Fibroblast of skin of left biceps (primary cell): Measurements from ENCODE around the gene RINT1.
"Not testable (repeated sequence)": the region's sequence is repeated elsewhere in the genome, so short reads cannot be mapped to it uniquely, and the experiment has no call there.

Experiments
- DNase-seq, 2 experiments: peaks; one replicate each; pipeline ENCODE4 v3.0.0-alpha.2; 2013; ENCODE audit warnings: low read depth in 2 of 2

The RINT1 gene

DNA sequence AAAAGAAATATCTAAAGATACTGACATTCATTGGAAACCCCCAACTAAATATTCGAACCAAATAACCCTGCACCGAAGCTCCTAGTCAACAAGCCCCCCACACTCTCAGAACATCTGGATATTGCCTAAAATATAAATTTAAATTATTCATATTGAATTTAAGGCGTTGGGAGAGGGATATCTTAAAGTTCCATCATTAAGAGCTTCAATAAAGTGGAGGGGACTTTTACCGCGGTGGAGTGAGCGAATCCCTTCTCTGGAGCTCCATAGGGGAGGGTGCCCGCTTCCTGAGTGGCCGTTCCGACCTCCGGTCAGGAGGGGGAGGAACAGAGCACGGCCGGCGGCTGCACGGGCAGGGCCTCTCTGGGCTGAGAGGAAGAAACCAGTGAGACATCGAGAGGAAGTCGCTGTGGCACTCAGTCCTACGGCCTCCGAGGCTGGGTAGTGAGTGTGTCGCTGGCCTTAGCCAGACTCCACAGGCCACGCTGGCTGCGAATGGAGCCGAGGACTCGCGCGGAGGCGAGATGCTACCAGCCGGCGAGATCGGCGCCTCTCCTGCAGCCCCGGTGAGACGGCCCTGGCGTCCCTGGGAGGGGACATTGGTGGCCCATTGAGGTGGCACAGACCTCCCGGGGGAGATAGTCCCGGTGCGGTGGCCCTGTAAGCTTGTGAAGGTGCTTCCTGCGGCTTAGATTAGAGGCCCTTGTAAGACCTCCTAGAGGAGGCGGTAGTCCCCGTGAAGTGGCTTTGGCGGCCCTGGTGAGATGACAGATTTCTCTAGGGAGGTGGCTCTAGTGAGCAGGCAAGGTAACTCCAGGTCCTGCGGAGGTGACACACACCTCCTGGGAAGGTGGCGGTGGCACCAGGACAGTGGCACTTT is at the start of gene RINT1:
Gene RINT1, plus strand, starts transcription at position 410 of the 880 bp plus-strand sequence. Its CDS starts 115 bp downstream, at position 525.
- DNase-seq = peak; percentile 62 to 73

DNA sequence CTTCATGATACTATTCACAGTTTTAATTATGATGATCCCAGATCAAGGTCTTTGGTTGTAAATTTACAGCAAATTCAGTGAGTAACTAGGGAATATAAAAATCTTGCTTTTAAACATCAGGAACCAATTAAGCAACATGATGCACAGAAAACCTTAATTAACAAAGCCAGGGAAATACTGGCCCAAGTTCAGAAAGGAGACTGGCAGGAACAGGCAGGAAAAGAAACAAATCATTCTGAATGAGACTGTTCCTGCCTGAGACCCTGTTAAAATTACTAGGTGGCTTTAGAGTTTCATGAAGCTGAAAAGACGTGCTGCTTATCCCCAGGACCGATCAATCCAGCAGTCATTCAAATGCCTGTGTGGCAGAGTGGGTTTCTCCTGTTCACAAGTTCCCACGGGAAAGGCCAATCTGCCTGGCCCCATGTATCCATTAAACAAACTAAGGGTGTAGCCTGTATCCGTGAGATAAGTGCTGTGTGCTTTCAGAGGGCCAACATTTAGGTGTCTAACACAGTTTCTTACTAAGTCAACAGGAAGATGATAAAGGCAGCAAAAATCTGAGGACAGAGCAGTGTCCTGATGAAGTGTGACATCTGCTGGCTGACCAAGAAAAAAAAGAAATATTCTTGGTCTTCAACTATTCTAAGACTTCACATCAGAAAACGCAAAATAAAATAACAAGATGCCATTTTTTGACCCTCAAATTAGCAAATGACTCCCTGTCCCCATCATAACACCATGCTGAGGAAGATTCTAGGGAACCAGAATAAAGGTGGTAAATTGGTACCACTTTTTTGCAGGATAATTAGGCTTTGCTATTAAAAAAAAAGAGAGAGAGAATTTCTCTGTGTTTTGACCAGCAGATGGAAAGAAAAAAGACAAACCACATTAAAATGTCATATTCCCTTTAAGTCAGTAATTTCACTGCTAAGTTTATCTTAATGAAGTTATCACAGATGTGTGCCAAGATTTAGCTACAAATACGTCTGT is 44.1 kb upstream of the RINT1 start:
- peak; percentile 36 to 38 for DNase-seq

DNA sequence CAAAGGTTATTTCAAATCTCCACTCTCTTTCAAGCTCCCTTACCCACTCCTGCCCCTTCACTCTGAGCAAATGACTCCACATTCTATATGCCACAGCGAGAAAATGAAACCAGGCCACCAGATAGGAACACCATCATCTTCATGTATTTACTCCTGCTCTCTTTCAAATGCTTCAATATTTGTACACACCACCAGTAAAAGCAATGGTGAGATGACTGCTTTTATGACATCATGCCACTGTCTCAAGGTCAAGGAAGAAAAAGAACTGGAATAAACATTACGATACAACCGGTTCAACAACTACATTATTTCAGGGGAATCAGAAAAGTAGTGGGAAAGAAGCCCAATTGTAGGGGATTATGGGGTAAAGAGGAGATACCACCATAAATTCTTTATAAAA is 42.6 kb upstream of the RINT1 start:
- DNase-seq = no peak

DNA sequence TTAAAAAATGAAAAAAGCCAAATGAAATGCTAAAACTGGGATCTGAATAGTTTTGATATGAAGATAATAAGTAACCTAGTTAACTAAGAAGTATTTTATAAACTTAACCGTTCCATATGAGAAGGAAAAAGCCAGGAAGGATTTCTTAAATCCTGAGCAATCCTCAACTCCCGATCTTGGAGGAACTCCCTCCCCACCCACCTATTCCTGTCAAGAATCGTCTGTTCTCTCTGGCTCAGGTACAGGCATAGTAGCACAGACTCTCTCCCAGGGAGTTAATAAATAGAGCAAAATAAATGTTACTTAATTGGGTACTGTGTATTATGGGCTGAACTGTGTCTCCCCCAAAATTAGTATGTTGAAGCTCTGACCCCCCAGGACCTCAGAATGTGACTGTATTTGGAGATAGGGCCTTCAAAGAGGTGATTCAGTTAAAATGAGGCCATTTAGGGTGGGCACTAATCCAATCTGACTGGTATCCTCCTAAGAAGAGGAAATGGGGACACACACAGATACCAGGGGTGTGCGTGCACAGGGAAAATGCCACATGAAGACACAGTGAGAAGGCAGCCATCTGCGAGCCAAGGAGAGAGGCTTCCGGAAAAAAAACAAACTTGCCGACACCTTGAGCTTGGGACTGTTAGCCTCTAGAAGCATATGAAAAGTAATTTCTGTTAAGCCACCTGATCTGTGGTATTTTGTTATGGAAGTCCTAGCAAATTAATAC is 38.6 kb upstream of the RINT1 start:
- DNase-seq = no peak

- DNase-seq = peak; percentile 77
These were observed 38.1 kb upstream of the RINT1 start for GRCh38 chr7:105493923-105494315.

- peak in 1 of 2 experiments; percentile 40 for DNase-seq
These were observed 35.5 kb upstream of the RINT1 start for GRCh38 chr7:105496521-105496920.

DNA sequence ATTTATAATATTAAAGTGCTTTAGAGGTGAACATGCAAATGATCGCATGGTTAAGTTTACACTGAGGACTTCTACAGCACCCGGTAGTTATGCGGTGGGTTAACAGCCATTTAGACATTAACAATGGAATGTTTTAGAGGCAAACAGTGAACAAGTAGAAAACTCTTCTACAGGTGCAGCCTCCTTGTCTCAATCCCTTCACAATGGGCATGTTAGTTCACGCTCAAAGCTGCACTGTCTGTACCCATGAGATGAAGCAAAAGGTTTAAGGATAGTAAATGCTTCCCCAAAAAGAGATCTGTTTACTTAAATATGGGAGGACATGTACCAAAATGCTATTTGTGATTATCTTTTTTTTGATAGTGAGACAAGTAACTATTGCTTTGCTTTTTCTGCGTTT is 35.0 kb upstream of the RINT1 start:
- DNase-seq = no peak

- DNase-seq = no peak
These were observed 29.8 kb upstream of the RINT1 start for GRCh38 chr7:105502173-105502572.

DNA sequence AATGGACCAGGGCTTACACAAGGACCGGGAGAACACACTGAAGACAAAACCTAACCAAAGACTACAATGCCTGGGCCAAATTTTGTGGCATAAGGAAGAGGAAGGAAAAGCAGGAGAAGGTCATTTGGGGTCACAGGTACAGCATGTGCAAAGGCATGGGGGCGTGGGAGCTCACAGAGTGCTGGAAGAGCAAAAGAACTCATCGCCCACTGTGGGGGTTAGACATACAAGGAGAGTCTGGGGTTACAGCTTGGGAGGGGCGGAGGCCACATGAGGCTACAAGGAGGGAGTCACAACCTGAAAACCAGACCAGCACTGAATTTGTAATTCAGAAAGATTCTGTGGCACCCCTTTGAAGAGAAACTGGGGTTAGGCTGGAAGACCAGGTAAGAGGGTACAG is 19.6 kb upstream of the RINT1 start:
- no peak for DNase-seq

- no peak for DNase-seq
These were observed 19.0 kb upstream of the RINT1 start for GRCh38 chr7:105512926-105513526.

DNA sequence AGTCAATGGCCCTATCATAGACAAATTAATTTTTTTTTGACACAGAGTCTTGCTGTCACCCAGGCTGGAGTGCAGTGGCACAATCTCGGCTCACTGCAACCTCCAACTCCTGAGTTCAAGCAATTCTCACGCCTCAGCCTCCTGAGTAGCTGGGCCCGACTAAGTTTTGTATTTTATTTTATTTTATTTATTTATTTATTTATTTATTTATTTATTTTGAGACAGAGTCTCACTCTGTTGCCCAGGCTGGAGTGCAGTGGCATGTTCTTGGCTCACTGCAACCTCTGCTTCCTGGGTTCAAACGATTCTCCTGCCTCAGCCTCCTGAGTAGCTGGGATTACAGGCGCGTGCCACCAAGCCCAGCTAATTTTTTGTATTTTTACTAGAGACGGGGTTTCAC is 16.4 kb upstream of the RINT1 start:
- DNase-seq = not testable (repeated sequence)

- DNase-seq = no peak
These were observed 12.6 kb upstream of the RINT1 start for GRCh38 chr7:105519353-105519752.

DNA sequence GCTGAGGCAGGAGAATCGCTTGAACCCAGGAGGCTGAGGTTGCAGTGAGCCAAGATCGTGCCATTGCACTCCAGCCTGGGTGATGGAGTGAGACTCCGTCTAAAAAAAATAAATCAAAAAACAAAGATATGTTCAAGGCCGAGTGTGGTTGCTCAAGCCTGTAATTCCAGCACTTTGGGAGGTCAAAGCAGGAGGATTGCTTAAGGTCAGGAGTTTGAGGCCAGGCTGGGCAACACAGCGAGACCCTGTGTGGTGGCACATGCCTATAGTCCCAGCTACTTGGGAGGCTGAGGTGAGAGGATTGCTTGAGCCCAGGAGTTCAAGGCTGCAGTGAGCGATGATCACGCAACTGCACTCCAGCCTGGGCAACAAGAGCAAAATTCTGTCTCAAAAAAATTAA is 11.4 kb upstream of the RINT1 start:
- not testable (repeated sequence) for DNase-seq

- DNase-seq = no peak
These were observed 10.8 kb upstream of the RINT1 start for GRCh38 chr7:105521027-105521716.

DNA sequence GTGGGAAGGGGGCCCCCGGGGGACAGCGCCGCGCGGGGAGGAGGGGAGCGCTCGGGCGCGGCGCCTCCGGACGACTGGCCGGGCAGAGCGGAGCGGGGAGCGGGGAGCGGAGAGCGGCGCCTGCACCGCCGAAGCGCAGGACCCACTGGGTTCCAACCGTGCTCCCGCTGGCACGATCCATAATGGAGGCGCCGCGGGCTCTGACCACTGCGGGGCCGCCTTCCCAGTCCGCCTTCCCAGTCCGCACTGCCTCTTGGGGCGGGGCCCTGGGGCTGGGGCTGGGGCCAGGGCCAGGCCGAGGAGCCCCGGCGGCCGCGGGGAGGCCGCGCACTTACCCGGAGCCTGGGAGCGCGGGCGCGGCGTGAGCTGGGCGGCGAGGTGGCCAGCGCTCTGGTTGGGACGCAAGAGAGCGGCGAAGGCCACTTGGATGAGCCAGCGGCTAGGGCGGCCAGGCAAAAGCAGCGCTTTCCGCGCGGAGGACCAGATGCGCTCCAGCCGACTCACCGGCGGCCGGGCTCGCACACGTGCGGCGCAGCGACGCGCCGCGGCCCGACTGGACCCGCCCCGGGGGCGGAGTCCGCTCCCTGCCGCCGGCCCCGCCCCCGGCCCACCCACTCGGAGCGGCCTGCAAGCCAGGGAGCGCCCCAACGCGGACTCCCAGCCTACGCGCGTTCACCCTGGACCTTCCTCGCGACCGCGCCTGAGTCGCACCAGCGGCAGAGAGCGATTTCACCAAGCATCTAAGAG is 10.1 kb upstream of the RINT1 start, which contains the start of gene PUS7:
Gene PUS7, minus strand, starts transcription at position 555 of the 747 bp plus-strand sequence. CDS start 13,759 bp downstream, outside the sequence.
- DNase-seq = peak; percentile 62 to 77

DNA sequence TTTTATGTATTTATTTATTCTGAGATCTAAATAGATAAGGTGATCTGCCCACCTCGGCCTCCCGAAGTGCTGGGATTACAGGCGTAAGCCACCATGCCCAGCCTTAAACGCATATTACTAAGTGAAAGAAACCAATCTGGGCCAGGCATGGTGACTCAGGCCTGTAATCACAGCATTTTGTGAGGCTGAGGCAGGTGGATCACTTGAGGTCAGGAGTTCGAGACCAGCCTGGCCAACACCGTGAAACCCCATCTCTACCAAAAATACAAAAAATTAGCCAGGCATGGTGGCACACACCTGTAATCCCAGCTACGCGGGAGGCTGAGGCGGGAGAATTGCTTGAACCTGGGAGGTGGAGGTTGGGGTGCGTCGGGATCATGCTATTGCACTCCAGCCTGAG is 7.6 kb upstream of the RINT1 start:
- DNase-seq = not testable (repeated sequence)

DNA sequence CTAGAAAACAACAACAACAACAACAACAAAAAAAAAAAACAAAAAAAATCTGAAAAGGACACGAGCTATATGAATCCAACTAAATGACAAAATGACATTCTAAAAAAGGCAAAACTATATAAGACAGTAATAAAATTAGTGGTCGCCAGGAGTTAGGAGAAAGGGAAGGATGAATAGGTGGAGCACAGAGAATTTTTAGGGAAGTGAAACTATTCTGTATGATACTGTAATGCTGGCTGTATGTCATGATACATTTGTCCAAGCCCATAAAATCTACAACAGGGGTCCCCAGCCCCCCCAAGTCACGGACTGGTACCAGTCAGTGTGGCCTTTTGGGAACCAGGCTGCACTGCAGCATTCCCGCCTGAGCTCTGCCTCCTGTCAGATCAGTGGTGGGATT is 7.2 kb upstream of the RINT1 start:
- no peak for DNase-seq

- not testable (repeated sequence) for DNase-seq
These were observed 4.3 kb upstream of the RINT1 start for GRCh38 chr7:105527737-105528136.

DNA sequence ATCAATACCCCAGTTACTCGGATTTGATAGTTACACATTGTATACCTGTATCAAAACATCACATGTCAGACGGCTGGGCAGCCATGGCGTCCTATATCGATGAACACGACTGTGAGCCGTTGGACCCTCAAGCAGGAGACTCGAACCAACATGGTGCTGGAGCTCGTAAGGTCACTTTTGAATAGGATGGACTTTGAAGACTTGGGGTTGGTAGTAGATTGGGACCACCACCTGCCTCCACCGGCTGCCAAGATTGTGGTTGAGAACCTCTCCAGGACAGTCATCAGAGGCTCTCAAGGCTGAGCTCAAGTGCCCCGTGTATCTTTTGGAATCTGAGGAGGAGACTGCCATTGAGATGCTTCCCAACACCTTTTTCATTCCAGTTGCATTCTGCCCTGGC is 1.9 kb upstream of the RINT1 start:
- no peak for DNase-seq

DNA sequence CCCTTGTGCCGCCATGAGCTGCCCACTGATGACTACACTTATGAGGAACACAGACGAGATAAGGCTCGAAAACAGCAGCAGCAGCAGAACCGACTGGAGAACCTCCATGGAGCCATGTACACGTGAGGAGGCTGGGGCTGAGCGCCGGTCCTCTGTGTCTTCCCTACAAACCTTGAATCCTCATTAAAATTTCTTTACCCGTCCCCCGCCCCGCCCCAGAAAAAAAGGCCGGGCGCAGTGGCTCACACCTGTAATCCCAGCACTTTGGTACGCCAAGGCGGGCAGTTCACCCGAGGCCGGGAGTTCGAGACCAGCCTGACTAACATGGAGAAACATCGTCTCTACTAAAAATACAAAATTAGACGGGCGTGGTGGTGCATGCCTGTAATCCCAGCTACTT is 1.5 kb upstream of the RINT1 start:
- DNase-seq = no peak
